Measurements from ENCODE around the gene PDE8A. TPM values are rescaled to one million over a fixed set of nuclear protein-coding genes. Genes with fewer than 3 reads are reported as not detected.

PDE8A gene
- total and polyA plus RNA-seq, 2 of the 4 experiments (the other 2 are of a cell fraction), result 32.4 to 35.9 TPM

DNA sequence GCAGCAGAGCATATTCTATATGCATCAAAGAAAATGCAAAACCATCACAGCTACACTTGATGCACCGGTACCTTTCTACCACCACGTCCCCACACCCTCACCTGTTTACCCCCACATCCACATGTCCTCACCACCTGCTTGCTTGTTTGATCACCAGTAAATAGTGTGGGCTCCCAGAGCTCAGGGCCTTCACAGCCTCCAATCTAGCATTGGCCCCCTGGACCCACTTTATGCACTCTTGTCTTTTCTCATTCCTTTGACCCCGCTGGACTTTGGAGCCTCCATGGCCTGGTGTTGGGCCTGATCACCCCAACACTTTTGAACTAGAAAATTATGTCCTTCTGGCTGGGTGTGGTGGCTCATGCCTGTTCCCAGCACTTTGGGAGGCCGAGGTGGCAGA is 190.1 kb downstream of the PDE8A start:
- H4K91ac ChIP-seq (ENCODE audit: insufficient read depth, low read depth, low read length), result no peak overlapping the region
- H2BK20ac ChIP-seq (ENCODE audit: low read depth, low read length), result no peak overlapping the region
- no peak overlapping the region for H3K23ac ChIP-seq (ENCODE audit: low read depth, low read length)
- in situ Hi-C loops (cut with MboI; ENCODE audit: low sequenced_read_pairs) (loop anchor here (25.0 kb wide), 1 partner anchor 116 kb away; no protein-coding TSS in a partner anchor), intact Hi-C loops (cut with micrococcal nuclease) (no loop called here), dilution Hi-C loops (cut with HindIII; ENCODE audit: low sequenced_read_pairs, unreplicated experiment) (no loop called here)
- no peak overlapping the region for H3K27ac ChIP-seq (ENCODE audit: insufficient read depth, low read length)
- H3K4me1 ChIP-seq (ENCODE audit: control insufficient read depth, insufficient read depth, low read length), result no peaks in the 10 kb centered on the region
- H3K4ac ChIP-seq (ENCODE audit: low read depth, low read length), result no peak overlapping the region
- no peak overlapping the region for H4K8ac ChIP-seq (ENCODE audit: low read depth in 2 of 2, low read length in 2 of 2)
- no peak overlapping the region for H2BK15ac ChIP-seq (ENCODE audit: low read depth, low read length)
- H2AK5ac ChIP-seq (ENCODE audit: low read depth, low read length), result no peak overlapping the region
- WGBS, 2 experiments (ENCODE audit: extremely low coverage in 2 of 2, insufficient read length in 1 of 2), result no CpG with 5 or more reads among the region's 4 CpGs
- ChIA-PET CTCF (no interaction called here), POLR2A (ENCODE audit: unreplicated experiment) (no interaction called here)
- H3K9ac ChIP-seq (ENCODE audit: low read depth, low read length), result no peak overlapping the region
- H3K9me1 ChIP-seq (ENCODE audit: insufficient read depth, low read length), result no peaks in the 10 kb centered on the region; the same call in 1 of the 2 replicates
- no peaks in the 10 kb centered on the region; the same call in 1 of the 2 replicates for H3K27me3 ChIP-seq (ENCODE audit: control insufficient read depth, insufficient read depth, low read length)
- H3K14ac ChIP-seq (replicated peaks; ENCODE audit: low read depth, low read length), result no peak overlapping the region
- H3K56ac ChIP-seq (ENCODE audit: extremely low read depth, insufficient read depth, low read length), result no peak overlapping the region
- no peak overlapping the region for H3K4me3 ChIP-seq (ENCODE audit: insufficient read depth, low read depth, low read length)
- H3K9me3 ChIP-seq (ENCODE audit: control insufficient read depth, insufficient read depth, low read length), result peaks cover 17% of the 10 kb centered on the region
- no peaks in the 10 kb centered on the region for H3K36me3 ChIP-seq (ENCODE audit: control insufficient read depth, insufficient read depth, low read length)
- H2BK120ac ChIP-seq (ENCODE audit: low read depth, low read length), result no peak overlapping the region
- no peak overlapping the region for H2AFZ ChIP-seq (replicated peaks; ENCODE audit: low read length, poor library complexity)
- H3K4me2 ChIP-seq (ENCODE audit: low read depth, low read length), result no peak overlapping the region
- no peak for DNase-seq
- ATAC-seq (ENCODE audit: low read depth), result no peak
- no TSS peak for BruUV-seq (replicated peaks)
- H4K20me1 ChIP-seq (ENCODE audit: insufficient read depth, low read length), result no peaks in the 10 kb centered on the region
- TF ChIP-seq POLR2A (IDR thresholded peaks at IDR 0.05; ENCODE audit: low read depth, low read length), result no peak
- no peak for TF ChIP-seq MXI1 (IDR thresholded peaks at IDR 0.05; ENCODE audit: borderline replicate concordance, low read depth, low read length)
- no peak for TF ChIP-seq RCOR1 (IDR thresholded peaks at IDR 0.05; ENCODE audit: insufficient replicate concordance, low read length)
- TF ChIP-seq RFX5 (IDR thresholded peaks at IDR 0.05; ENCODE audit: low read depth, low read length), result no peak
- TF ChIP-seq CEBPB (IDR thresholded peaks at IDR 0.05; ENCODE audit: low read depth, low read length), result no peak
- TF ChIP-seq NFE2L2 (IDR thresholded peaks at IDR 0.05; ENCODE audit: low read depth, low read length), result no peak
- TF ChIP-seq RAD21 (IDR thresholded peaks at IDR 0.05; ENCODE audit: low read length), result no peak
- no peak for TF ChIP-seq SMC3 (IDR thresholded peaks at IDR 0.05; ENCODE audit: low read depth, low read length)
- TF ChIP-seq FOS (IDR thresholded peaks at IDR 0.05; ENCODE audit: low read depth, low read length), result no peak
- no peak for TF ChIP-seq MAFK (IDR thresholded peaks at IDR 0.05; ENCODE audit: low read depth, low read length)
- no peak for TF ChIP-seq MAZ (IDR thresholded peaks at IDR 0.05; ENCODE audit: borderline replicate concordance, low read depth, low read length)
- TF ChIP-seq, protein P1, sequence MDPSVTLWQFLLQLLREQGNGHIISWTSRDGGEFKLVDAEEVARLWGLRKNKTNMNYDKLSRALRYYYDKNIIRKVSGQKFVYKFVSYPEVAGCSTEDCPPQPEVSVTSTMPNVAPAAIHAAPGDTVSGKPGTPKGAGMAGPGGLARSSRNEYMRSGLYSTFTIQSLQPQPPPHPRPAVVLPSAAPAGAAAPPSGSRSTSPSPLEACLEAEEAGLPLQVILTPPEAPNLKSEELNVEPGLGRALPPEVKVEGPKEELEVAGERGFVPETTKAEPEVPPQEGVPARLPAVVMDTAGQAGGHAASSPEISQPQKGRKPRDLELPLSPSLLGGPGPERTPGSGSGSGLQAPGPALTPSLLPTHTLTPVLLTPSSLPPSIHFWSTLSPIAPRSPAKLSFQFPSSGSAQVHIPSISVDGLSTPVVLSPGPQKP (IDR thresholded peaks at IDR 0.05; ENCODE audit: borderline replicate concordance, low read depth, low read length), result no peak
- no peak for TF ChIP-seq BHLHE40 (IDR thresholded peaks at IDR 0.05; ENCODE audit: low read depth, low read length)
- TF ChIP-seq, protein P2, sequence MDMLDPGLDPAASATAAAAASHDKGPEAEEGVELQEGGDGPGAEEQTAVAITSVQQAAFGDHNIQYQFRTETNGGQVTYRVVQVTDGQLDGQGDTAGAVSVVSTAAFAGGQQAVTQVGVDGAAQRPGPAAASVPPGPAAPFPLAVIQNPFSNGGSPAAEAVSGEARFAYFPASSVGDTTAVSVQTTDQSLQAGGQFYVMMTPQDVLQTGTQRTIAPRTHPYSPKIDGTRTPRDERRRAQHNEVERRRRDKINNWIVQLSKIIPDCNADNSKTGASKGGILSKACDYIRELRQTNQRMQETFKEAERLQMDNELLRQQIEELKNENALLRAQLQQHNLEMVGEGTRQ (IDR thresholded peaks at IDR 0.05; ENCODE audit: low read depth, low read length), result no peak
- TF ChIP-seq CHD1 (IDR thresholded peaks at IDR 0.05; ENCODE audit: low read depth, low read length), result no peak
- TF ChIP-seq, protein P3, sequence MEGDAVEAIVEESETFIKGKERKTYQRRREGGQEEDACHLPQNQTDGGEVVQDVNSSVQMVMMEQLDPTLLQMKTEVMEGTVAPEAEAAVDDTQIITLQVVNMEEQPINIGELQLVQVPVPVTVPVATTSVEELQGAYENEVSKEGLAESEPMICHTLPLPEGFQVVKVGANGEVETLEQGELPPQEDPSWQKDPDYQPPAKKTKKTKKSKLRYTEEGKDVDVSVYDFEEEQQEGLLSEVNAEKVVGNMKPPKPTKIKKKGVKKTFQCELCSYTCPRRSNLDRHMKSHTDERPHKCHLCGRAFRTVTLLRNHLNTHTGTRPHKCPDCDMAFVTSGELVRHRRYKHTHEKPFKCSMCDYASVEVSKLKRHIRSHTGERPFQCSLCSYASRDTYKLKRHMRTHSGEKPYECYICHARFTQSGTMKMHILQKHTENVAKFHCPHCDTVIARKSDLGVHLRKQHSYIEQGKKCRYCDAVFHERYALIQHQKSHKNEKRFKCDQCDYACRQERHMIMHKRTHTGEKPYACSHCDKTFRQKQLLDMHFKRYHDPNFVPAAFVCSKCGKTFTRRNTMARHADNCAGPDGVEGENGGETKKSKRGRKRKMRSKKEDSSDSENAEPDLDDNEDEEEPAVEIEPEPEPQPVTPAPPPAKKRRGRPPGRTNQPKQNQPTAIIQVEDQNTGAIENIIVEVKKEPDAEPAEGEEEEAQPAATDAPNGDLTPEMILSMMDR (conservative IDR thresholded peaks at IDR 0.05; ENCODE audit: low read depth, low read length), result no peak
- no peak overlapping the region for H2BK5ac ChIP-seq (ENCODE audit: low read depth, low read length, poor library complexity, severe bottlenecking)
- H3K79me1 ChIP-seq (ENCODE audit: low read depth in 1 of 2, low read length in 2 of 2), result no peaks in the 10 kb centered on the region
- no peak overlapping the region for H3K18ac ChIP-seq (ENCODE audit: low read depth, low read length)
- H4K5ac ChIP-seq (ENCODE audit: low read depth, low read length), result no peak overlapping the region
- H2AK9ac ChIP-seq (replicated peaks; ENCODE audit: low read depth, low read length, poor library complexity), result no peak overlapping the region
